ENCODE data around the gene CEACAM18. TPM values are rescaled to one million over a fixed set of nuclear protein-coding genes. Genes with fewer than 3 reads are reported as not detected.

CEACAM18 gene
- total and polyA plus RNA-seq, 2 of the 8 experiments (the other 6 are each of a cell fraction or from before 2014, with no cell fraction given), result not detected

- no peak overlapping the region for H3K4ac ChIP-seq (replicated peaks; ENCODE audit: insufficient read length, low read depth, low read length)
- no peaks in the 10 kb centered on the region for H3K36me3 ChIP-seq (ENCODE audit: control insufficient read depth in 2 of 4, insufficient read depth in 4 of 4, low read length in 3 of 4)
- no peaks in the 10 kb centered on the region for H3K4me1 ChIP-seq (replicated peaks in 1 of 4; ENCODE audit: control insufficient read depth in 3 of 4, insufficient read depth in 4 of 4, low read length in 3 of 4)
- H3K14ac ChIP-seq (ENCODE audit: insufficient read length), result no peak overlapping the region
- H2BK15ac ChIP-seq (ENCODE audit: low read length), result no peak overlapping the region
- no peaks in the 10 kb centered on the region for H3K79me2 ChIP-seq (ENCODE audit: control insufficient read depth in 1 of 2, insufficient read depth in 2 of 2, low read length in 2 of 2)
- FAIRE-seq (no peak), DNase-seq (ENCODE audit: low read depth in 1 of 2, low spot score in 2 of 2) (no peak)
- no peak overlapping the region for H3K9ac ChIP-seq (replicated peaks in 1 of 4; ENCODE audit: extremely low read depth in 1 of 4, low read depth in 3 of 4, low read length in 3 of 4)
- no peak overlapping the region for H2AFZ ChIP-seq (ENCODE audit: low read length)
- no peaks in the 10 kb centered on the region for H4K20me1 ChIP-seq (replicated peaks in 1 of 2; ENCODE audit: control insufficient read depth in 1 of 2, insufficient read depth in 2 of 2, low read length in 2 of 2)
- no peak overlapping the region for H3K56ac ChIP-seq (replicated peaks; ENCODE audit: insufficient read length, low read depth, low read length)
- peaks cover 61 to 88% of the 10 kb centered on the region in 2 experiments for H3K9me3 ChIP-seq (ENCODE audit: insufficient read depth in 2 of 2, low read depth in 1 of 2, low read length in 1 of 2)
- H3K79me1 ChIP-seq (ENCODE audit: low read depth, low read length), result no peaks in the 10 kb centered on the region
- H4K8ac ChIP-seq (ENCODE audit: extremely low read depth, insufficient read depth, low read length), result no peak overlapping the region
- no peaks in the 10 kb centered on the region for H3K23me2 ChIP-seq (ENCODE audit: low read depth, low read length)
- no peak overlapping the region for H3K18ac ChIP-seq (ENCODE audit: extremely low read depth, low read length)
- no peak overlapping the region for H4K5ac ChIP-seq (ENCODE audit: insufficient read length, low read depth, low read length)
- no peak overlapping the region for H2AK5ac ChIP-seq (ENCODE audit: low read depth, low read length)
- H4K91ac ChIP-seq (replicated peaks; ENCODE audit: insufficient read length, low read length), result no peak overlapping the region
- no peak overlapping the region for H3K23ac ChIP-seq (ENCODE audit: insufficient read length)
- H2BK5ac ChIP-seq (ENCODE audit: low read depth, low read length), result no peak overlapping the region
- no peak overlapping the region for H2BK120ac ChIP-seq (replicated peaks; ENCODE audit: low read depth, low read length)
- no peak overlapping the region for H3K4me2 ChIP-seq (ENCODE audit: insufficient read depth in 1 of 2, low read depth in 2 of 2, low read length in 2 of 2)
- H3K4me3 ChIP-seq (ENCODE audit: extremely low read depth in 1 of 4, insufficient read depth in 2 of 4, low read depth in 3 of 4, low read length in 4 of 4), result no peak overlapping the region
- no peak overlapping the region for H2BK12ac ChIP-seq (ENCODE audit: low read depth, low read length)
- ChIA-PET POLR2A (ENCODE audit: partially characterized antibody) (no interaction called here), CTCF (ENCODE audit: partially characterized antibody) (interaction anchor here (0.6 to 4.4 kb wide), 4 partner anchors 8 to 178 kb away, joined by 3 to 36 read pairs (median 4); no protein-coding TSS in a partner anchor)
- no peak overlapping the region for H3K27ac ChIP-seq (ENCODE audit: low read depth, low read length)
- no peak overlapping the region for H2BK20ac ChIP-seq (ENCODE audit: low read length)
- H3K27me3 ChIP-seq (replicated peaks in 1 of 4; ENCODE audit: control insufficient read depth in 3 of 4, extremely low read depth in 1 of 4, insufficient read depth in 3 of 4, low read length in 3 of 4), result no peaks in the 10 kb centered on the region
- 91% methylated on average over 8 of the region's 8 CpGs; no CpG with 5 or more reads in 1 of the 2 experiments for WGBS, 2 experiments (ENCODE audit: extremely low coverage in 1 of 2, insufficient coverage in 1 of 2, insufficient read length in 1 of 2, insufficient replicate concordance in 2 of 2, low coverage in 1 of 2, low lambda C conversion rate in 2 of 2, missing lambda C conversion rate in 1 of 2)
- TF ChIP-seq POU5F1 (IDR thresholded peaks at IDR 0.05; ENCODE audit: low read depth, low read length) (no peak), RXRA (IDR thresholded peaks at IDR 0.05; ENCODE audit: insufficient read depth, low read depth, low read length) (no peak), RNF2 (IDR thresholded peaks at IDR 0.05; ENCODE audit: borderline replicate concordance, low read depth, low read length, missing control alignments, poor library complexity, severe bottlenecking) (no peak), CBX8 (IDR thresholded peaks at IDR 0.05; ENCODE audit: borderline replicate concordance, low read depth, low read length) (no peak), SIN3A (conservative IDR thresholded peaks at IDR 0.05 in 1 of 2, IDR thresholded peaks at IDR 0.05 in 1 of 2; ENCODE audit: low read depth in 1 of 2, low read length in 2 of 2) (no peak), POLR2A (IDR thresholded peaks at IDR 0.05; ENCODE audit: control extremely low read depth in 1 of 2, low read depth in 2 of 2, low read length in 2 of 2) (no peak), NANOG (IDR thresholded peaks at IDR 0.05; ENCODE audit: insufficient read depth, low read depth, low read length, poor library complexity, severe bottlenecking) (no peak), GABPA (IDR thresholded peaks at IDR 0.05; ENCODE audit: borderline replicate concordance, insufficient read depth, low read length) (no peak), KDM5A (IDR thresholded peaks at IDR 0.05; ENCODE audit: low read length) (no peak), TAF1 (IDR thresholded peaks at IDR 0.05; ENCODE audit: low read depth, low read length) (no peak), CREB1 (IDR thresholded peaks at IDR 0.05) (no peak), TCF12 (IDR thresholded peaks at IDR 0.05; ENCODE audit: low read depth, low read length) (no peak), TEAD4 (IDR thresholded peaks at IDR 0.05; ENCODE audit: low read depth, low read length) (no peak), E2F6 (IDR thresholded peaks at IDR 0.05) (no peak)
Observed at GRCh38 chr19:51480590-51480989, 2.3 kb downstream of the CEACAM18 start.

Measured in H1 (cell line).